SU-DHL-6 (cell line): Measurements from ENCODE around the gene SNX9.

Experiments
- H2AFZ ChIP-seq: fragments of 200-600 bp; sonication (generic); 2 replicates; pipeline ENCODE4 v1.6.1; 2014; ENCODE audit warnings: low read depth, mild to moderate bottlenecking, moderate library complexity, mixed read lengths, antibody characterized with exemption, low read length; ENCODE audit not compliant: severe bottlenecking
- H3F3A ChIP-seq: fragments of 200-600 bp; shearing (Covaris generic); 2 replicates; pipeline ENCODE4 v1.6.0; 2016; ENCODE audit warnings: antibody characterized with exemption, mild to moderate bottlenecking; ENCODE audit not compliant: insufficient read depth
- H3K27ac ChIP-seq: fragments of 200-600 bp; sonication (generic); 2 replicates; pipeline ENCODE4 v1.5.1; 2016; ENCODE audit warnings: low read depth, mild to moderate bottlenecking, low read length, moderate library complexity, mixed read lengths
- H3K27me3 ChIP-seq: fragments of 200-600 bp; sonication (generic), shearing (Covaris generic); 2 replicates; pipeline ENCODE4 v1.6.0; 2014; ENCODE audit warnings: mild to moderate bottlenecking, low read length
- H3K36me3 ChIP-seq: fragments of 200-600 bp; sonication (generic); 2 replicates; pipeline ENCODE4 v1.6.1; 2014; ENCODE audit warnings: mild to moderate bottlenecking, low read length, mixed read lengths
- H3K4me2 ChIP-seq: fragments of 300-600, 200-600 bp; shearing (Covaris generic), sonication (generic); 2 replicates; pipeline ENCODE4 v1.6.0; 2014; ENCODE audit warnings: low read length, low read depth, mild to moderate bottlenecking; ENCODE audit not compliant: poor library complexity, severe bottlenecking
- H3K4me3 ChIP-seq: fragments of 200-600 bp; sonication (generic); 2 replicates; pipeline ENCODE4 v1.5.1; 2014; ENCODE audit warnings: antibody characterized with exemption, low read length, mild to moderate bottlenecking, mixed read lengths; ENCODE audit not compliant: insufficient read depth, poor library complexity, severe bottlenecking
- H3K79me2 ChIP-seq: fragments of 200-600 bp; sonication (generic); 2 replicates; pipeline ENCODE4 v1.6.1; 2014; ENCODE audit warnings: mild to moderate bottlenecking, low read length, moderate library complexity; ENCODE audit not compliant: insufficient read depth
- H3K9ac ChIP-seq: fragments of 200-600 bp; sonication (generic); 2 replicates; pipeline ENCODE4 v1.7.0; 2014; ENCODE audit warnings: mild to moderate bottlenecking, low read length
- H3K9me2 ChIP-seq: fragments of 200-600 bp; sonication (generic); replicated peaks from 2 replicates; pipeline ENCODE4 v1.6.1; 2014; ENCODE audit warnings: low read length; ENCODE audit not compliant: insufficient read depth
- H3K9me3 ChIP-seq: fragments of 200-600 bp; sonication (generic); 2 replicates; pipeline ENCODE4 v1.6.1; 2014; ENCODE audit warnings: low read length, mixed read lengths; ENCODE audit not compliant: insufficient read depth
- H4K20me1 ChIP-seq: fragments of 200-600 bp; sonication (generic); 2 replicates; pipeline ENCODE4 v1.6.1; 2014; ENCODE audit warnings: low read depth, mild to moderate bottlenecking, antibody characterized with exemption, low read length, moderate library complexity, mixed read lengths
- CTCF ChIP-seq: fragments of 200-600 bp; sonication (generic); IDR thresholded peaks from one replicate; pipeline ENCODE4 v1.5.1; 2017; ENCODE audit warnings: antibody characterized with exemption, mild to moderate bottlenecking, low read length, moderate library complexity; ENCODE audit not compliant: insufficient read depth, poor library complexity, severe bottlenecking
- EZH2phosphoT487 ChIP-seq: fragments of 200-600 bp; sonication (generic), shearing (Covaris generic); conservative IDR thresholded peaks from 2 replicates; pipeline ENCODE4 v1.6.1; 2018; ENCODE audit warnings: mild to moderate bottlenecking, antibody characterized with exemption, low read length, moderate library complexity, mixed read lengths

SNX9 gene

GRCh38 chr6:157959451-157960227, 136.6 kb downstream of the SNX9 start:
- no peaks in the 10 kb centered on the region for H3F3A ChIP-seq
- H3K27me3 ChIP-seq = no peaks in the 10 kb centered on the region
- no peaks in the 10 kb centered on the region for H4K20me1 ChIP-seq
- H3K79me2 ChIP-seq = no peaks in the 10 kb centered on the region
- H3K9ac ChIP-seq = no peak overlapping the region
- H3K36me3 ChIP-seq = no peaks in the 10 kb centered on the region
- no peak overlapping the region for H2AFZ ChIP-seq
- no peak overlapping the region for H3K4me3 ChIP-seq
- no peak overlapping the region for H3K4me2 ChIP-seq
- H3K9me3 ChIP-seq = peaks cover 4% of the 10 kb centered on the region; the same call in 1 of the 2 replicates
- no peak overlapping the region for H3K27ac ChIP-seq
- no peak for TF ChIP-seq EZH2phosphoT487
- no peak for TF ChIP-seq CTCF
- H3K9me2 ChIP-seq = no peaks in the 10 kb centered on the region

- TF ChIP-seq EZH2phosphoT487 = no peak
- TF ChIP-seq CTCF = no peak
- Histone ChIP-seq H3K9ac (no peak overlapping the region), H2AFZ (no peak overlapping the region), H3K4me2 (no peak overlapping the region), H3K4me3 (no peak overlapping the region), H4K20me1 (no peaks in the 10 kb centered on the region), H3K9me2 (no peaks in the 10 kb centered on the region), H3K9me3 (peaks cover 4% of the 10 kb centered on the region; the same call in 1 of the 2 replicates), H3K36me3 (no peaks in the 10 kb centered on the region), H3K79me2 (no peaks in the 10 kb centered on the region), H3K27me3 (no peaks in the 10 kb centered on the region), H3K27ac (no peak overlapping the region), H3F3A (no peaks in the 10 kb centered on the region)
Measured at GRCh38 chr6:157961153-157961831, 138.2 kb downstream of the SNX9 start.

GRCh38 chr6:157961832-157962575, 139.0 kb downstream of the SNX9 start:
- Histone ChIP-seq H3K4me2 (no peak overlapping the region), H3K27me3 (no peaks in the 10 kb centered on the region), H3K9me2 (no peaks in the 10 kb centered on the region), H3K9me3 (peaks cover 4% of the 10 kb centered on the region; the same call in 1 of the 2 replicates), H3K27ac (no peak overlapping the region), H3K4me3 (no peak overlapping the region), H2AFZ (no peak overlapping the region), H3K79me2 (no peaks in the 10 kb centered on the region), H3K9ac (no peak overlapping the region), H4K20me1 (no peaks in the 10 kb centered on the region), H3K36me3 (no peaks in the 10 kb centered on the region), H3F3A (no peaks in the 10 kb centered on the region)
- TF ChIP-seq CTCF (no peak), EZH2phosphoT487 (no peak)
